ENCODE data around the gene CD80. TPM values are rescaled to one million over a fixed set of nuclear protein-coding genes. Genes with fewer than 3 reads are reported as not detected.

Gene CD80
- total and polyA plus RNA-seq, 9 of the 15 experiments (the other 6 are each of a cell fraction or from before 2014, with no cell fraction given): 3.0 to 8.2 (median 5.7) TPM

GRCh38 chr3:119508172-119508845 is 51.1 kb downstream of the CD80 start (continued):
- no peak for TF ChIP-seq ZNF347 (CRISPR knock-in tag; IDR thresholded peaks at IDR 0.05; ENCODE audit: low read depth)
- 0 out of 2 replicates have a peak, but pooled peaks have one; percentile 27 for TF ChIP-seq SMAD4 (CRISPR knock-in tag; conservative IDR thresholded peaks at IDR 0.05)
- TF ChIP-seq VEZF1 (CRISPR knock-in tag; IDR thresholded peaks at IDR 0.05): peak; percentile 38; the same call in 1 of the 2 replicates
- TF ChIP-seq THRA (IDR thresholded peaks at IDR 0.05): 0 out of 2 replicates have a peak, but pooled peaks have one; percentile 15
- TF ChIP-seq CBFA2T3 (IDR thresholded peaks at IDR 0.05): peak; percentile 44
- no peak for TF ChIP-seq ILK (tag; IDR thresholded peaks at IDR 0.05; ENCODE audit: borderline replicate concordance, low read depth)
- 0 out of 4 replicates have a peak, but pooled peaks of 1 of the 2 experiments have one; percentile 4 for TF ChIP-seq RAD21 (CRISPR knock-in tag; conservative IDR thresholded peaks at IDR 0.05 in 1 of 2, IDR thresholded peaks at IDR 0.05 in 1 of 2)
- TF ChIP-seq RCOR1 (IDR thresholded peaks at IDR 0.05; ENCODE audit: borderline replicate concordance in 1 of 2, low read depth in 2 of 2, low read length in 2 of 2): peak in 1 of 2 experiments; percentile 36; a peak in 1 of 4 replicates
- TF ChIP-seq ZNF79 (CRISPR knock-in tag; IDR thresholded peaks at IDR 0.05; ENCODE audit: low read depth): no peak

All from K562 (cell line).